Measurements from ENCODE around the gene SPATA31D3.
"Not testable (repeated sequence)": the region's sequence is repeated elsewhere in the genome, so short reads cannot be mapped to it uniquely, and the experiment has no call there.

Gene SPATA31D3

DNA sequence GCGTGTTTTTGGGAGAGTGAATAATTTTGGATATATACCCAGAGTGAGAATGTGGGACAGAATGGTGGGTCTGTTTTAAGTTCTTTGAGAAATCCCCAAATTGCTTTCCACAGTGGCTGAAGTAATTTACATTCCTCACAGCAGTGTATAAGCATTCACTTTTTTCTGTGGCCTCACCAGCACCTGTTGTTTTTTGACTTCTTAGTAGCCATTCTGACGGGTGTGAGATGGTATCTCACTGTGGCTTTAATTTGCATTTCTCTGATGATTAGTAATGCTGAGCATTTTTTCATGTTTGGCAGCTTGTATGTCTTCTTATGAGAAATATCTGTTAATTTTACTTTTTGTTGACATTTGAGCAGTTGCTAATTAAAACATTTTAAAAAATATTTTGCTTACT is 35.9 kb downstream of the SPATA31D3 start:
- DNase-seq (ENCODE audit: low read depth in 2 of 2), result no peak

DNA sequence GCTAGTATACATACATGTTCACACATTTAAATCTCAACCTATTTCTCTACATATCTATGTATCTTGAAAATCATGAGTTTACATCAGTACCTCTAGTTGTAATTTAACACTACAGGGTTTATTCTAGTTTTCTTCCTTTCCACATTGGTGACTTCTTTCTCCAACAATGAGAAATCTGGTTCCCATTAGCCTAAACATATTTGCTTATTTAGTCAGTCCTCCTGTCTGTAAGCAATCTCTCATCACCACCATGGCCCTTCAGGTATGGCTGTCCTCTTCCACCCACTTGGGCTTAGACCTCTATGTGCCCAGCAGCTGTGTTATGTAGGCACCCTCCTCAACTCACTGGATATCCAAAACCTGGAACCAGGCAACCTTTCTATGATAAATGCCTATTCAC is 37.3 kb downstream of the SPATA31D3 start:
- DNase-seq (ENCODE audit: low read depth in 2 of 2), result no peak

DNA sequence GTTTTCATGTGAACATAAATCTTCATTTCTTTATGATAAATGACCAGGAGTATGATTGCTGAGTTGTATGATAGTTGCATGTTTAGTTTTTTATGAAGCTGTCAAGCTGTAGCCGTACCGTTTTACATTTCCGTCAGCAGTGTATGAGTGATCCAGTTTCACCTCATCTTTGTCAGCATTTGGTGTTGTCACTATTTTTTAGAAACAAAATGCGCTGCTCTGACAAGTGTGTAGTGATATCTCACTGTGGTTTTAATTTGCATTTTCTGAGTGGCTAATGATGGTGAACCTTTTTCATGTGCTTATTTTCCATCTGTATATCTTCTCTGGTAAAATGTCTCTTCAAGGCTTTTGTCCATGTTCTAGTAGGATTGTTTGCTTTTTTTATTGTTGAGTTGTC is 38.6 kb downstream of the SPATA31D3 start:
- DNase-seq (ENCODE audit: low read depth in 2 of 2), result no peak

DNA sequence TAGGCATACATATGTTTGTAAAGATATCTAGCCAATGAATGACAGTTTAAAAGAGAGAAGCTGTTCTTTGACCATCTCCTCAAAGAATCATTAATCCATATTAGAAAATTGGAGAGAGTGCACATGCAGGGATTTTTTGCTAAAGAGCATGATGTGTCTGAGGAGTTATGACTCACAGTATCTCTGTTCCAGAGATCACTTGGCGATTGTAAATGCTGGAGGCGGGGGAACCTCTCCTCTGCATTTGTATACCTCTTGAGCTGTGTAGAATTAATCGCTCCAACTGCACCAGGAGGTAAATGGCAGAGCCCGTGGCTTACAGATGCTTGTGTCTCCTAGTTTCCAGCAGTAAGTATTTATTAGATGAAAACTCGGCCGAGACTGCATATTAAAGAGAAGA is 41.6 kb downstream of the SPATA31D3 start:
- DNase-seq (ENCODE audit: low read depth in 2 of 2), result no peak

DNA sequence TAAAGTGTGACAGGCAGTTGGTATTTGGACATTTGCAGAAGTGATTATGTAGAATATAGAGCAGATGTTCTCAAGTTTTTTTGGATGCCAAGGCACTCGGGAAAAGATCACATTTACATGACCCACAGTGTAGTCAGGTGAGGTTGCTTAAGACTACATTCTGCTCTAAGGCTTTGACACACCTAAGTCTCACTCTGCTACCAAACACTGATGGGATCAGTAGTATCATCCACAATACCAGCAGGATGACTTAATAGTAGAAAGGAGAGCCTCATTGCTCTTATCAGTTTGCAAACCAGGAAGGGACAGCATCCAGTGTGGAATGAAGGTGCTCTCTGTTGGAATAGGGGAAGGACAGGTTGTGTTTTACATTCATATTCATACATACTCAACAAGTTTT is 42.8 kb downstream of the SPATA31D3 start:
- DNase-seq (ENCODE audit: low read depth in 2 of 2), result no peak

DNA sequence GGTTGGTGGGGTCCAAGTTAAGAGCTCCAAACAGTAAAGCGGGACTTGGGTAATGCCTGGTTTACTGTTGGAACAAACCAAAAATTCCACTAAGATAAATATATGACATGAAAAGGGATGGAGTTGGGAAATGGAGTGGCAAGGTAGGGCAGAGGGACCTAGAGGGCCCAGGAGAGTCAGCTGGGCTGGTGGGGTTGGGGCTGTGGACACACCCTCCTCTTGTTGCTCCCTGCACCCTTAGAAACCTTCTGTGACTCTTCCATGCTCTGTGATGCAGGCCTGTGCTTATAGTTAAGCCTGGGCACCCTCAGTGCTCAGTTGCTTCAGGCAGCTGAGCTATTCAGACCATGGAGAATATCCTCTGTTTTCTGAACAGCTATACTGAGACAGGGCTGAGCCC is 45.2 kb downstream of the SPATA31D3 start, which contains the start of gene SPATA31D1:
Gene SPATA31D1, plus strand, starts transcription at position 301 of the 400 bp plus-strand sequence. Its CDS starts 47 bp downstream, at position 348.
- DNase-seq (ENCODE audit: low read depth in 2 of 2), result not testable (repeated sequence)

DNA sequence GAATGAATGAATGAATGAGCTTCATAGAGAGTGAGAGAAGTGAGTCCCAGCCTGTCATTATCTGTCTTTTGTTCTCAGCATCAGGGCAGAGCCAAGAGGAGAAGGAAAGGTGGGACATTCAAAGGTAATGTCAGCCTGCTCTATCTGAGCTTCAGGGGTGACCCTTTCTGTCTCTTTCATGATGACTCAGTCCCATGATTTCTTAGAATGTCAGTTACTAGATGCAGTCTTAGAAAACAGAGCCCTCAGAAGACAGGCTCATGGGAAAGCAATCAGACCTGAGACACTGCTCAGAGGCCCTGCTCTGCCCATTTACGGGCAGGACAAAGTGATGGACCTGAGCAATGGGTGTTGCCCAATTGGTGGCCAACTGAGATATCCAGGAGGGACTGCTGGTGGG is 46.4 kb downstream of the SPATA31D3 start:
- DNase-seq (ENCODE audit: low read depth in 2 of 2), result no peak

DNA sequence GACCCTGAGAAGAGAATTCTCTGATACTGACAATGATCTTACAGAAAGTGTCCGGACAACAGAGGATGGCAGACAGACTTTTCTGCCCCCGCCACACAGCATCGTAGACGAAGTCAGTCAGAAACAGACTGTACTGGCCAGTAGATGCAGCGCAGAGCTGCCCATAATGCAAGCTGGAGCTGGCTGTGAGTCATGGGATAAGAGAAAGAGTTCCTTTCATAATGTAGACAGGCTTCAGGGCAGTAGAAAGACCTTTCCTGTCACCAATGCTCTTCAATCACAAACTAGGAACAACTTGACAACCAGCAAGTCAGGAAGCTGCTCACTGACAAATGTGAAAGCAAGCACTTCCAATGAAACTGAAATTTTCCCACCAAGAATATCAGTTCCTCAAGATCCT is 50.4 kb downstream of the SPATA31D3 start:
- DNase-seq (ENCODE audit: low read depth in 2 of 2), result no peak

All from stimulated activated CD8-positive, alpha-beta memory T cell treated with anti-CD3 and anti-CD28 coated beads, Interleukin-7, amount 100 ng/mL, for 4 hours (primary cell).